HepG2 (cell line): ENCODE measurements around the gene SSBP4. TPM values are rescaled to one million over a fixed set of nuclear protein-coding genes. Genes with fewer than 3 reads are reported as not detected.

Experiments used
- CREBL2 ChIP-seq: sonication (generic); formaldehyde crosslinking; IDR thresholded peaks from 2 replicates; pipeline ENCODE4 v1.8.1; 2023; ENCODE audit warnings: missing genetic modification reagents, mild to moderate bottlenecking, borderline replicate concordance
- E2F2 ChIP-seq: sonication (generic); formaldehyde crosslinking; IDR thresholded peaks from 2 replicates; pipeline ENCODE4 v1.4.0; 2020; ENCODE audit warnings: missing genetic modification reagents, borderline replicate concordance
- ETV5 ChIP-seq: IDR thresholded peaks from 2 replicates; pipeline ENCODE4 v1.6.1; 2018; ENCODE audit warnings: missing biosample characterization, missing genetic modification reagents, inconsistent platforms, borderline replicate concordance
- FOSL2 ChIP-seq: sonication (generic); formaldehyde crosslinking; IDR thresholded peaks from 2 replicates; pipeline ENCODE4 v1.4.0; 2020; ENCODE audit warnings: missing genetic modification reagents
- GATA4 ChIP-seq: sonication (generic); IDR thresholded peaks from 2 replicates; pipeline ENCODE4 v1.6.1; 2016; ENCODE audit warnings: antibody characterized with exemption, low read depth, borderline replicate concordance
- HOXA7 ChIP-seq: sonication (generic); formaldehyde crosslinking; IDR thresholded peaks from 2 replicates; pipeline ENCODE4 v1.8.1; 2022; ENCODE audit warnings: mild to moderate bottlenecking, missing genetic modification reagents, moderate library complexity
- IKZF1 ChIP-seq: fragments of 450-650 bp; IDR thresholded peaks from 2 replicates; pipeline ENCODE4 v1.7.1; 2016
- ISX ChIP-seq: sonication (generic); formaldehyde crosslinking; conservative IDR thresholded peaks from 2 replicates; pipeline ENCODE4 v1.5.0; 2020; ENCODE audit warnings: missing genetic modification reagents
- LRRFIP1 ChIP-seq: sonication (generic); formaldehyde crosslinking; conservative IDR thresholded peaks from 2 replicates; pipeline ENCODE4 v1.4.0; 2020; ENCODE audit warnings: missing genetic modification reagents
- MZF1 ChIP-seq: sonication (generic); formaldehyde crosslinking; IDR thresholded peaks from 2 replicates; pipeline ENCODE4 v1.8.1; 2023; ENCODE audit warnings: mild to moderate bottlenecking, missing genetic modification reagents, borderline replicate concordance
- PHF5A ChIP-seq: IDR thresholded peaks from one replicate; pipeline ENCODE4 v1.6.1; 2018; ENCODE audit warnings: low read depth, missing genetic modification reagents; ENCODE audit not compliant: unreplicated experiment
- REL ChIP-seq: sonication (generic); formaldehyde crosslinking; conservative IDR thresholded peaks from 2 replicates; pipeline ENCODE4 v1.8.0; 2022; ENCODE audit warnings: mild to moderate bottlenecking, missing genetic modification reagents, moderate library complexity
- RELA ChIP-seq: sonication (generic); formaldehyde crosslinking; IDR thresholded peaks from 2 replicates; pipeline ENCODE4 v1.4.0; 2020; ENCODE audit warnings: missing genetic modification reagents
- SKI ChIP-seq: fragments of 450-650 bp; IDR thresholded peaks from one replicate; pipeline ENCODE4 v1.6.1; 2018; ENCODE audit warnings: mild to moderate bottlenecking; ENCODE audit not compliant: partially characterized antibody
- SMARCE1 ChIP-seq: fragments of 450-650 bp; IDR thresholded peaks from 2 replicates; pipeline ENCODE4 v1.6.1; 2017; ENCODE audit warnings: borderline replicate concordance
- TEF ChIP-seq: sonication (generic); formaldehyde crosslinking; IDR thresholded peaks from 2 replicates; pipeline ENCODE4 v1.5.0; 2020; ENCODE audit warnings: missing genetic modification reagents
- ZFP91 ChIP-seq: sonication (generic); formaldehyde crosslinking; IDR thresholded peaks from 2 replicates; pipeline ENCODE4 v1.9.0; 2022; ENCODE audit warnings: missing genetic modification reagents, mild to moderate bottlenecking, borderline replicate concordance
- ZMAT3 ChIP-seq: sonication (generic); formaldehyde crosslinking; conservative IDR thresholded peaks from 2 replicates; pipeline ENCODE4 v1.7.0; 2021; ENCODE audit warnings: missing genetic modification reagents
- ZNF292 ChIP-seq: sonication (generic); formaldehyde crosslinking; IDR thresholded peaks from 2 replicates; pipeline ENCODE4 v1.8.1; 2022; ENCODE audit warnings: mild to moderate bottlenecking, low read depth, missing genetic modification reagents, borderline replicate concordance
- ZNF607 ChIP-seq: sonication (generic); formaldehyde crosslinking; IDR thresholded peaks from 2 replicates; pipeline ENCODE4 v1.5.1; 2020; ENCODE audit warnings: missing genetic modification reagents, mild to moderate bottlenecking, borderline replicate concordance
- ZNF772 ChIP-seq: sonication (generic); formaldehyde crosslinking; IDR thresholded peaks from 2 replicates; pipeline ENCODE4 v1.5.0; 2020; ENCODE audit warnings: mild to moderate bottlenecking, missing genetic modification reagents
- ZNF850 ChIP-seq: sonication (generic); formaldehyde crosslinking; conservative IDR thresholded peaks from 2 replicates; pipeline ENCODE4 v1.9.0; 2021; ENCODE audit warnings: mild to moderate bottlenecking, missing genetic modification reagents
- polyA plus RNA-seq, 8 experiments: library from polyadenylated mRNA; depleted of rRNA in 3 of 8; stranded (reverse) in 7 of 8; unstranded in 1 of 8; fragments of >200 nt; fragmentation: Illumina TruSeq in 4 of 8; extraction: Trizol in 4 of 8; gene quantifications; 2 replicates each; pipeline versions ENCODE4 v1.2.1 to v1.2.3, GENCODE V29; 2011 to 2016; ENCODE audit warnings: low read depth in 4 of 8, missing spikeins in 1 of 8, mixed read lengths in 1 of 8; ENCODE audit not compliant: insufficient read depth in 1 of 8
- total RNA-seq, 5 experiments: library from RNA; depleted of rRNA; stranded (reverse); fragments of >200 nt; fragmentation: Illumina TruSeq; extraction: Trizol; gene quantifications; 2 replicates each; pipeline ENCODE4 v1.2.3, GENCODE V29; 2016; ENCODE audit warnings: low read depth in 1 of 5

SSBP4 gene
- total and polyA plus RNA-seq, 2 of the 13 experiments (the other 11 are each of a cell fraction or from before 2014, with no cell fraction given), result 20.8 to 39.5 TPM

- TF ChIP-seq ZNF292 (CRISPR knock-in tag) (peak; percentile 79; the same call in 1 of the 2 replicates), CREBL2 (no peak), FOSL2 (CRISPR knock-in tag) (peak; percentile 84), ZNF772 (CRISPR knock-in tag) (no peak; the same call in none of the 2 replicates), RELA (no peak), SKI (no peak), ZFP91 (peak; percentile 58; the same call in 1 of the 2 replicates), PHF5A (CRISPR knock-in tag) (peak; percentile 81), MZF1 (CRISPR knock-in tag) (no peak), ZNF850 (CRISPR knock-in tag) (0 out of 2 replicates have a peak, but pooled peaks have one; percentile 41), ISX (no peak), IKZF1 (no peak), SMARCE1 (no peak), ZMAT3 (CRISPR knock-in tag) (peak; percentile 93), TEF (CRISPR knock-in tag) (no peak), ZNF607 (peak; percentile 84), LRRFIP1 (no peak), REL (CRISPR knock-in tag) (no peak), HOXA7 (CRISPR knock-in tag) (no peak), ETV5 (CRISPR knock-in tag) (peak; percentile 100), E2F2 (CRISPR knock-in tag) (no peak; the same call in 1 of the 2 replicates), GATA4 (no peak)
Observed at GRCh38 chr19:18478545-18479311, 59.5 kb downstream of the SSBP4 start (continued).
